Transverse colon (tissue), 3 donors: ENCODE data around the gene AJAP1.

ENCODE experiments used
- CTCF ChIP-seq, 5 experiments: fragments of 200-600 bp in 3 of 5; fragments of 450-650 bp in 2 of 5; sonication (generic) in 3 of 5; IDR thresholded peaks; 1 replicate in 2 of 5; 2 replicates in 3 of 5; pipeline ENCODE4 v1.5.1; 2016 to 2017; ENCODE audit warnings: antibody characterized with exemption in 5 of 5, inconsistent platforms in 3 of 5, mild to moderate bottlenecking in 2 of 5, moderate library complexity in 1 of 5
- EP300 ChIP-seq: sonication (generic); formaldehyde crosslinking; IDR thresholded peaks from one replicate; pipeline ENCODE4 v1.6.1; 2017; ENCODE audit warnings: antibody characterized with exemption, low read depth
- POLR2A ChIP-seq: fragments of 450-650 bp; IDR thresholded peaks from one replicate; pipeline ENCODE4 v1.6.1; 2016; ENCODE audit warnings: antibody characterized with exemption, mild to moderate bottlenecking, moderate library complexity

GRCh38 chr1:4796161-4797015, 142.0 kb downstream of the AJAP1 start:
- TF ChIP-seq CTCF (IDR thresholded peaks at IDR 0.05) (no peak), POLR2A (no peak), EP300 (no peak)
